Measurements from ENCODE around the gene TNIP2.
"Not testable (repeated sequence)": the region's sequence is repeated elsewhere in the genome, so short reads cannot be mapped to it uniquely, and the experiment has no call there.

Gene TNIP2

GRCh38 chr4:2746891-2747695 lies 9.0 kb downstream of the TNIP2 start:
- Histone ChIP-seq H3K36me3 (ENCODE audit: control insufficient read depth, insufficient read depth, low read length) (peaks cover 57% of the 10 kb centered on the region), H3K4me3 (ENCODE audit: low read depth, low read length) (no peak overlapping the region), H3K9ac (ENCODE audit: low read depth, low read length) (no peak overlapping the region), H3K4me1 (ENCODE audit: control insufficient read depth, insufficient read depth, low read length) (no peaks in the 10 kb centered on the region), H3K27ac (ENCODE audit: low read depth, low read length) (no peak overlapping the region), H3K9me3 (ENCODE audit: control insufficient read depth, insufficient read depth, low read length) (no peaks in the 10 kb centered on the region), H3K27me3 (ENCODE audit: control insufficient read depth, insufficient read depth, low read length) (no peaks in the 10 kb centered on the region)

- no peak overlapping the region for H3K9ac ChIP-seq (ENCODE audit: low read depth, low read length)
- H3K27ac ChIP-seq (ENCODE audit: low read depth, low read length), result peak overlapping the region; percentile 6
- peaks cover 60% of the 10 kb centered on the region for H3K36me3 ChIP-seq (ENCODE audit: control insufficient read depth, insufficient read depth, low read length)
- H3K4me1 ChIP-seq (ENCODE audit: control insufficient read depth, insufficient read depth, low read length), result no peaks in the 10 kb centered on the region
- H3K4me3 ChIP-seq (ENCODE audit: low read depth, low read length), result no peak overlapping the region
- no peaks in the 10 kb centered on the region for H3K27me3 ChIP-seq (ENCODE audit: control insufficient read depth, insufficient read depth, low read length)
- no peaks in the 10 kb centered on the region for H3K9me3 ChIP-seq (ENCODE audit: control insufficient read depth, insufficient read depth, low read length)
Observed at GRCh38 chr4:2745981-2746806, 9.9 kb downstream of the TNIP2 start.

GRCh38 chr4:2745516-2745915 lies 10.6 kb downstream of the TNIP2 start:
- no peaks in the 10 kb centered on the region for H3K27me3 ChIP-seq (ENCODE audit: control insufficient read depth, insufficient read depth, low read length)
- no peaks in the 10 kb centered on the region for H3K4me1 ChIP-seq (ENCODE audit: control insufficient read depth, insufficient read depth, low read length)
- no peak overlapping the region for H3K4me3 ChIP-seq (ENCODE audit: low read depth, low read length)
- no peak overlapping the region for H3K9ac ChIP-seq (ENCODE audit: low read depth, low read length)
- H3K27ac ChIP-seq (ENCODE audit: low read depth, low read length), result peak overlapping the region; percentile 6
- H3K9me3 ChIP-seq (ENCODE audit: control insufficient read depth, insufficient read depth, low read length), result no peaks in the 10 kb centered on the region
- H3K36me3 ChIP-seq (ENCODE audit: control insufficient read depth, insufficient read depth, low read length), result peaks cover 60% of the 10 kb centered on the region

GRCh38 chr4:2744576-2745270 lies 11.4 kb downstream of the TNIP2 start:
- Histone ChIP-seq H3K9ac (ENCODE audit: low read depth, low read length) (no peak overlapping the region), H3K27me3 (ENCODE audit: control insufficient read depth, insufficient read depth, low read length) (no peaks in the 10 kb centered on the region), H3K9me3 (ENCODE audit: control insufficient read depth, insufficient read depth, low read length) (no peaks in the 10 kb centered on the region), H3K27ac (ENCODE audit: low read depth, low read length) (no peak overlapping the region), H3K4me1 (ENCODE audit: control insufficient read depth, insufficient read depth, low read length) (no peaks in the 10 kb centered on the region), H3K4me3 (ENCODE audit: low read depth, low read length) (no peak overlapping the region), H3K36me3 (ENCODE audit: control insufficient read depth, insufficient read depth, low read length) (peaks cover 60% of the 10 kb centered on the region)

- Histone ChIP-seq H3K27me3 (ENCODE audit: control insufficient read depth, insufficient read depth, low read length) (no peaks in the 10 kb centered on the region), H3K4me3 (ENCODE audit: low read depth, low read length) (no peak overlapping the region), H3K9me3 (ENCODE audit: control insufficient read depth, insufficient read depth, low read length) (no peaks in the 10 kb centered on the region), H3K27ac (ENCODE audit: low read depth, low read length) (no peak overlapping the region), H3K4me1 (ENCODE audit: control insufficient read depth, insufficient read depth, low read length) (no peaks in the 10 kb centered on the region), H3K9ac (ENCODE audit: low read depth, low read length) (no peak overlapping the region), H3K36me3 (ENCODE audit: control insufficient read depth, insufficient read depth, low read length) (peaks cover 60% of the 10 kb centered on the region)
Observed at GRCh38 chr4:2743518-2744445, 12.4 kb downstream of the TNIP2 start.

GRCh38 chr4:2742823-2743517 lies 13.2 kb downstream of the TNIP2 start:
- no peaks in the 10 kb centered on the region for H3K9me3 ChIP-seq (ENCODE audit: control insufficient read depth, insufficient read depth, low read length)
- no peak overlapping the region for H3K9ac ChIP-seq (ENCODE audit: low read depth, low read length)
- H3K27me3 ChIP-seq (ENCODE audit: control insufficient read depth, insufficient read depth, low read length), result no peaks in the 10 kb centered on the region
- H3K4me3 ChIP-seq (ENCODE audit: low read depth, low read length), result no peak overlapping the region
- no peaks in the 10 kb centered on the region for H3K4me1 ChIP-seq (ENCODE audit: control insufficient read depth, insufficient read depth, low read length)
- H3K36me3 ChIP-seq (ENCODE audit: control insufficient read depth, insufficient read depth, low read length), result peaks cover 60% of the 10 kb centered on the region
- H3K27ac ChIP-seq (ENCODE audit: low read depth, low read length), result no peak overlapping the region

GRCh38 chr4:2742081-2742822 lies 13.9 kb downstream of the TNIP2 start:
- H3K9me3 ChIP-seq (ENCODE audit: control insufficient read depth, insufficient read depth, low read length), result no peaks in the 10 kb centered on the region
- no peaks in the 10 kb centered on the region for H3K27me3 ChIP-seq (ENCODE audit: control insufficient read depth, insufficient read depth, low read length)
- H3K27ac ChIP-seq (ENCODE audit: low read depth, low read length), result no peak overlapping the region
- no peaks in the 10 kb centered on the region for H3K4me1 ChIP-seq (ENCODE audit: control insufficient read depth, insufficient read depth, low read length)
- H3K36me3 ChIP-seq (ENCODE audit: control insufficient read depth, insufficient read depth, low read length), result peaks cover 55% of the 10 kb centered on the region
- no peak overlapping the region for H3K9ac ChIP-seq (ENCODE audit: low read depth, low read length)
- H3K4me3 ChIP-seq (ENCODE audit: low read depth, low read length), result no peak overlapping the region

GRCh38 chr4:2741626-2742025 lies 14.5 kb downstream of the TNIP2 start:
- Histone ChIP-seq H3K4me1 (ENCODE audit: control insufficient read depth, insufficient read depth, low read length) (no peaks in the 10 kb centered on the region), H3K27ac (ENCODE audit: low read depth, low read length) (no peak overlapping the region), H3K9me3 (ENCODE audit: control insufficient read depth, insufficient read depth, low read length) (no peaks in the 10 kb centered on the region), H3K27me3 (ENCODE audit: control insufficient read depth, insufficient read depth, low read length) (no peaks in the 10 kb centered on the region), H3K4me3 (ENCODE audit: low read depth, low read length) (no peak overlapping the region), H3K36me3 (ENCODE audit: control insufficient read depth, insufficient read depth, low read length) (peaks cover 49% of the 10 kb centered on the region), H3K9ac (ENCODE audit: low read depth, low read length) (no peak overlapping the region)

GRCh38 chr4:2738296-2738695 lies 17.8 kb downstream of the TNIP2 start:
- H3K4me3 ChIP-seq (ENCODE audit: low read depth, low read length); H3K4me1 ChIP-seq (ENCODE audit: control insufficient read depth, insufficient read depth, low read length); H3K9me3 ChIP-seq (ENCODE audit: control insufficient read depth, insufficient read depth, low read length); H3K27ac ChIP-seq (ENCODE audit: low read depth, low read length); H3K9ac ChIP-seq (ENCODE audit: low read depth, low read length); H3K27me3 ChIP-seq (ENCODE audit: control insufficient read depth, insufficient read depth, low read length): not testable (repeated sequence)
- H3K36me3 ChIP-seq (ENCODE audit: control insufficient read depth, insufficient read depth, low read length), result peaks cover 18% of the 10 kb centered on the region

Measured in HUES48 (cell line).